Endothelial cell (in vitro differentiated cells): ENCODE measurements around the gene CNN2. TPM values are rescaled to one million over a fixed set of nuclear protein-coding genes. Genes with fewer than 3 reads are reported as not detected.
A peak's percentile ranks its signal among the peaks of the same experiment; 100 is the strongest.

ENCODE experiments used
- DNase-seq: peaks from one replicate; pipeline ENCODE4 v3.0.0; 2021; ENCODE audit warnings: low spot score
- H3K27ac Mint-ChIP-seq: one replicate; pipeline ENCODE4 v1.8.0; 2021; ENCODE audit warnings: mixed read lengths, inconsistent platforms; ENCODE audit not compliant: unreplicated experiment
- H3K27me3 Mint-ChIP-seq: one replicate; pipeline ENCODE4 v1.8.0; 2021; ENCODE audit warnings: mild to moderate bottlenecking, moderate library complexity, mixed read lengths, inconsistent platforms; ENCODE audit not compliant: unreplicated experiment
- H3K36me3 Mint-ChIP-seq: one replicate; pipeline ENCODE4 v1.8.0; 2021; ENCODE audit warnings: mild to moderate bottlenecking, low read depth, mixed read lengths, inconsistent platforms; ENCODE audit not compliant: unreplicated experiment
- H3K4me1 Mint-ChIP-seq: one replicate; pipeline ENCODE4 v1.8.0; 2021; ENCODE audit warnings: mild to moderate bottlenecking, mixed read lengths, inconsistent platforms; ENCODE audit not compliant: unreplicated experiment
- H3K4me3 Mint-ChIP-seq: one replicate; pipeline ENCODE4 v1.8.0; 2021; ENCODE audit warnings: mild to moderate bottlenecking, mixed read lengths, inconsistent platforms; ENCODE audit not compliant: unreplicated experiment
- H3K9me3 Mint-ChIP-seq: one replicate; pipeline ENCODE4 v1.8.0; 2021; ENCODE audit warnings: mixed read lengths, inconsistent platforms; ENCODE audit not compliant: unreplicated experiment
- total RNA-seq: library from RNA; stranded (reverse); fragmentation: NEBNext Ultra II Directional; extraction: Animal tissue kit (Norgen Biotek cat#: 25700); gene quantifications from one replicate; pipeline ENCODE4 v1.2.1, GENCODE V29; 2021; ENCODE audit not compliant: unreplicated experiment
- TF ChIP-seq, protein P1 (sequence below): fragments of 200-600 bp; sonication (generic); IDR thresholded peaks from one replicate; pipeline ENCODE4 v1.5.0; 2021; ENCODE audit warnings: antibody characterized with exemption; ENCODE audit not compliant: unreplicated experiment

Gene CNN2
- total RNA-seq, 1 donor from 2014 or later = 456 TPM

- H3K4me3 Mint-ChIP-seq = no peak overlapping the region
Measured at GRCh38 chr19:1082928-1083816, 56.8 kb downstream of the CNN2 start.

DNA sequence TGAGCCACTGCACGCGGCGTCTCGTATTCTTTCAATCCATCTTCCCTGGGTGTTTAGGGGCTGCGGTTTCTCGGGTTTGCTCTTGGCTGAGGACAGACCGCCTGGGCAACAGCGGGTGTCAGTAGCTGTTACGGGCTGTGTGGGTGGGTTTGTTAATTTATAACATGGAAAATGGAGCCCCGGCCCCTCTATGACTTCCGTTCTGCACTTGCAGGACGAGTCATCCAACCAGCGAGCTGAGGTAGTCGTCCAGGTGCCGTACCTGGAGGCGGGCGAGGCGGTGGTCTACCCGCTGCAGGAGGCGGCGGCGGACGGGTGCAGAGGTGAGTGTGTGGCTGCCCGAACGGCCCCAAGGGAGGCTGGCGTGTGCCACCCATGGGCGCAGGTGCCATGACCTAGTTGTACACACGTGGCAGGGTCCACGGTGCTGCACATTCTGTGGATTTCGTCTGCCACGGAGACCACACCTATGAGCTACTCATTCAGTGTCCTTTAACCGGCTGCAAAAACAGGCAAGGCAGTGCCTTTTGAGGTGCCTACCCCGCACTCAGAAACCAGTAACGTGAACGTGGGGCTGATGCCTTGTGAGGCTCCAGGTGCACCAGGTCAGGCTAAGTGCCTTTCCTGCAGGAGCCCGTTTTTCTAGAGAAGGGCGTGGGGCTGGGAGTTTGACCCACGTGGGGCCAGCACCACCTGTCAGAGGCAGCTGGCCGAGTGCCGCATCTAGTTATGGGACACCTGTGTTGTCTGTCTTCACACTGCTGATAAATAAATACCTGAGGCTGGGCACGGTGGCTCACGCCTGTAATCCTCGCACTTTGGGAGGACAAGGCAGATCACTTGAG is 57.8 kb downstream of the CNN2 start:
- TF ChIP-seq, protein P1, sequence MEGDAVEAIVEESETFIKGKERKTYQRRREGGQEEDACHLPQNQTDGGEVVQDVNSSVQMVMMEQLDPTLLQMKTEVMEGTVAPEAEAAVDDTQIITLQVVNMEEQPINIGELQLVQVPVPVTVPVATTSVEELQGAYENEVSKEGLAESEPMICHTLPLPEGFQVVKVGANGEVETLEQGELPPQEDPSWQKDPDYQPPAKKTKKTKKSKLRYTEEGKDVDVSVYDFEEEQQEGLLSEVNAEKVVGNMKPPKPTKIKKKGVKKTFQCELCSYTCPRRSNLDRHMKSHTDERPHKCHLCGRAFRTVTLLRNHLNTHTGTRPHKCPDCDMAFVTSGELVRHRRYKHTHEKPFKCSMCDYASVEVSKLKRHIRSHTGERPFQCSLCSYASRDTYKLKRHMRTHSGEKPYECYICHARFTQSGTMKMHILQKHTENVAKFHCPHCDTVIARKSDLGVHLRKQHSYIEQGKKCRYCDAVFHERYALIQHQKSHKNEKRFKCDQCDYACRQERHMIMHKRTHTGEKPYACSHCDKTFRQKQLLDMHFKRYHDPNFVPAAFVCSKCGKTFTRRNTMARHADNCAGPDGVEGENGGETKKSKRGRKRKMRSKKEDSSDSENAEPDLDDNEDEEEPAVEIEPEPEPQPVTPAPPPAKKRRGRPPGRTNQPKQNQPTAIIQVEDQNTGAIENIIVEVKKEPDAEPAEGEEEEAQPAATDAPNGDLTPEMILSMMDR = no peak
- no peak for DNase-seq
- no peak overlapping the region for H3K4me3 Mint-ChIP-seq
- peaks cover 8% of the 10 kb centered on the region for H3K36me3 Mint-ChIP-seq
- H3K4me1 Mint-ChIP-seq = no peaks in the 10 kb centered on the region
- peaks cover 16% of the 10 kb centered on the region for H3K27me3 Mint-ChIP-seq
- no peaks in the 10 kb centered on the region for H3K9me3 Mint-ChIP-seq
- peak overlapping the region; percentile 9 for H3K27ac Mint-ChIP-seq

More at GRCh38 chr19:1082928-1083816, 56.8 kb downstream of the CNN2 start:
- DNase-seq = no peak
- Mint-ChIP-seq H3K9me3 (no peaks in the 10 kb centered on the region), H3K4me1 (no peaks in the 10 kb centered on the region), H3K27ac (no peak overlapping the region), H3K27me3 (peaks cover 16% of the 10 kb centered on the region), H3K36me3 (peaks cover 8% of the 10 kb centered on the region)
- TF ChIP-seq, protein P1 = no peak

GRCh38 chr19:1085053-1085658 is 58.7 kb downstream of the CNN2 start:
- no peaks in the 10 kb centered on the region for H3K9me3 Mint-ChIP-seq
- H3K27ac Mint-ChIP-seq = no peak overlapping the region

DNA sequence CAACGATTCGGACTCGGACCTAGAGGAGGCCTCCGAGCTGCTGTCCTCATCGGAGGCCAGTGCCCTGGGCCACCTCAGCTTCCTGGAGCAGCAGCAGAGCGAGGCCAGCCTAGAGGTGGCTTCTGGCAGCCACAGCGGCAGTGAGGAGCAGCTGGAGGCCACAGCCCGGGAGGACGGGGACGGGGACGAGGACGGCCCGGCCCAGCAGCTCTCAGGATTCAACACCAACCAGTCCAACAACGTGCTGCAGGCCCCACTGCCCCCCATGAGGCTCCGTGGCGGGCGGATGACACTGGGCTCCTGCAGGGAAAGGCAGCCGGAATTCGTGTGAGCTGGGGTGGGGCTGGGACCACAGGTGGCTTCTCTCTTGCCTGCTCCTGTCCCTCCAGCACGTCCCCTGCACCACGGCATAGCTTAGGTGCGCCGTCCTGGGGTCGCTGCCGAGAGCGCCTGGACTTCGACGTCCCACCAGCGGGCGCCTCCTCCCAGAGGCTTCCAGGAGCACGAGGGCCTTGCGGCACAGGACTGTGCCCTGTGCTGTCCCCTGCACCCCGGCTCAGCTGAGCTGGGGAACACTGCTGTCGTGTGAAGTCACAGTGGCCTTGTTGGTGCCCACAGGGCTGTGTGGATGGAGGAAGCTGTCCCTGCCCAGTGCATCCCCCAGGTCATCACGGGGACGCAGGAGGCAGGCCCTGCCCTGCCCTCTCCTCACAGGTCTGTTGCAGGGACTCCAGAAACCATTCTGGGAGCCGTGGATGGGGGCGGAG is 59.5 kb downstream of the CNN2 start:
- H3K36me3 Mint-ChIP-seq = peaks cover 8% of the 10 kb centered on the region
- TF ChIP-seq, protein P1 = no peak
- H3K4me1 Mint-ChIP-seq = no peaks in the 10 kb centered on the region
- no peaks in the 10 kb centered on the region for H3K9me3 Mint-ChIP-seq
- H3K27ac Mint-ChIP-seq = no peak overlapping the region
- peaks cover 16% of the 10 kb centered on the region for H3K27me3 Mint-ChIP-seq
- no peak overlapping the region for H3K4me3 Mint-ChIP-seq
- DNase-seq = no peak

More at GRCh38 chr19:1085053-1085658, 58.7 kb downstream of the CNN2 start:
- no peaks in the 10 kb centered on the region for H3K4me1 Mint-ChIP-seq
- H3K4me3 Mint-ChIP-seq = no peak overlapping the region
- DNase-seq = no peak
- peaks cover 8% of the 10 kb centered on the region for H3K36me3 Mint-ChIP-seq
- TF ChIP-seq, protein P1 = no peak
- H3K27me3 Mint-ChIP-seq = peaks cover 16% of the 10 kb centered on the region
